NT2/D1 (cell line): Measurements from ENCODE around the gene KIT.

Experiments used
- DNase-seq: peaks from one replicate; pipeline ENCODE4 v3.0.0-alpha.2; 2011; ENCODE audit warnings: low read depth, low spot score
- H3K27me3 ChIP-seq: 2 replicates; pipeline ENCODE4 v1.6.0; 2011; ENCODE audit warnings: mild to moderate bottlenecking; ENCODE audit not compliant: insufficient read length, insufficient read depth
- H3K36me3 ChIP-seq: 2 replicates; pipeline ENCODE4 v1.6.1; 2011; ENCODE audit warnings: mild to moderate bottlenecking, low read length, mixed read lengths; ENCODE audit not compliant: insufficient read depth, insufficient read length
- H3K4me1 ChIP-seq: 2 replicates; pipeline ENCODE4 v1.5.1; 2011; ENCODE audit not compliant: insufficient read depth, insufficient read length
- H3K4me3 ChIP-seq: 2 replicates; pipeline ENCODE4 v1.5.1; 2011; ENCODE audit warnings: low read depth; ENCODE audit not compliant: insufficient read length
- H3K9ac ChIP-seq: 2 replicates; pipeline ENCODE4 v1.6.0; 2011; ENCODE audit warnings: low read depth; ENCODE audit not compliant: insufficient read length
- H3K9me3 ChIP-seq: 2 replicates; pipeline ENCODE4 v1.5.1; 2011; ENCODE audit warnings: mild to moderate bottlenecking, low read length; ENCODE audit not compliant: insufficient read depth
- SUZ12 ChIP-seq: IDR thresholded peaks from 2 replicates; pipeline ENCODE4 v1.6.1; 2011; ENCODE audit not compliant: insufficient read length, insufficient read depth; ENCODE audit errors: extremely low read depth
- YY1 ChIP-seq: IDR thresholded peaks from 2 replicates; pipeline ENCODE4 v1.6.1; 2011; ENCODE audit not compliant: insufficient read length, insufficient read depth
- ZNF274 ChIP-seq: IDR thresholded peaks from 2 replicates; pipeline ENCODE4 v1.6.1; 2011; ENCODE audit warnings: mild to moderate bottlenecking, low read depth, low read length

The KIT gene

DNA sequence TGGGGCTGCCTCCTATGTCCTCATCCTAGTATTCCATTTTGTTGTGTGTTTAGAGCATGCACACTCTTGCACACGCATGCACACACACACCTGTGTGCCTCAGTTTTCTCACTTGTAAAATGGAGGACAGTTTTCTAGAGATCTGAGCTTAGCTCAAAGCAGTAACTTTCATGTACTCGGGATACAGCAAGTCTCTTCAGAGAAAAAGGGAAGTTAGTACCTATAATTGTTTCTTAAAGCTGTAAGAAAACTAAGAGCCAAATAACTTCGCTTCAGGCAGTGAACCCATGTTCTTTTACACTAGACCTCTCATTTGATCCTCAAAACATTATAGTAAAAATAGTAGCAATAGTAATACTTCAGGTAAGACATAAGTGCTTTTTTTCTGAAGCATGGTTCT lies 49.6 kb downstream of the KIT start:
- Histone ChIP-seq H3K36me3 (peaks cover 2% of the 10 kb centered on the region), H3K9ac (no peak overlapping the region), H3K27me3 (no peaks in the 10 kb centered on the region), H3K9me3 (no peaks in the 10 kb centered on the region), H3K4me1 (no peaks in the 10 kb centered on the region), H3K4me3 (no peak overlapping the region)
- no peak for DNase-seq
- TF ChIP-seq ZNF274 = no peak
- TF ChIP-seq YY1 = no peak
- no peak for TF ChIP-seq SUZ12

DNA sequence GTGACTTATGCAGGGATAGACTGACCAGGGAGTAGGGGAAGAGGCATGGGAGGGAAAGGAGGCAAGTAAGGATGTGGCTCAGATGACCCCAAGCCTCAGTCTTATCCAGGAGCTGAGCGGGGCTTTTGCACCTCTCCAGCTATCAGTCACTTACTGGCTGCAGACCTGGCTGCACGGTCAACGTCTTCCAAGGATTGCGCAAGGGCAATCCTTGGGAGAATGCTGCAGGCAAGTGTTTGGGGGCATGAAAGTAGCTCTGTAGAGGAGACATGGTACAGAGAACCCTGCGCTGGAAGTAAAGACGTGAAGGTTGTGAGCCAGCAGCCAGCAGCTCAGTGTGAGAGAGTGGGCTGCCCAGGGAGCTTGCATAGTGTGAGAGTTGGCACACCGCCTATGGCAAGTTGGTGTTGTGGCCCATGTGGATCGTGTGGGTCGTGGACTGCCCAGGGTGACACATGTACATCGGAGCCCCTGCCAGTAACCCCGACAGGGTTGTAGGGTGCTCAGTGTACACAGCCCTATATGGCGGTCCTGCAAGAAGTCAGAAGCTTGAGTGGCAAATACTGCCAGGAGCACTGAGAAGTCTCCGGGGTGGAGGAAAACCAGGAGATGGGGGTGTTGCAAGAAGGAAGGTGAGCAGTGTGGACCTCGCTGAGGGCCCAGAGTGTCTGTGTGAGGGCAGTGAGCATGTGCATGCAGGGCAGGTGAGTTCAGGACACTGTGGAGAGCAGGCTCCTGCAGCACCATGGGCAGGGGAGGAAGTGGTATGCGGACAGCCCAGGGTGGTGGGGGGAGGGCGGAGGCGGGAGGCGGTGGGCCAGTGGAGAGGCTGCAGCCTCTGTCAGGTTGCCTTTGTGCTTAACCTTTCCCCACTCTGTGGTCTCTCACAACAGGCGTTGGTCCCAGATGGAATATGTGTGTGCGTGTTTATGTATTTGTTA lies 50.9 kb downstream of the KIT start:
- no peak for TF ChIP-seq SUZ12
- no peak for TF ChIP-seq ZNF274
- TF ChIP-seq YY1 = no peak
- no peaks in the 10 kb centered on the region for H3K4me1 ChIP-seq
- H3K27me3 ChIP-seq = no peaks in the 10 kb centered on the region
- H3K36me3 ChIP-seq = peaks cover 2% of the 10 kb centered on the region
- no peaks in the 10 kb centered on the region for H3K9me3 ChIP-seq
- DNase-seq = no peak
- no peak overlapping the region for H3K9ac ChIP-seq
- H3K4me3 ChIP-seq = no peak overlapping the region

DNA sequence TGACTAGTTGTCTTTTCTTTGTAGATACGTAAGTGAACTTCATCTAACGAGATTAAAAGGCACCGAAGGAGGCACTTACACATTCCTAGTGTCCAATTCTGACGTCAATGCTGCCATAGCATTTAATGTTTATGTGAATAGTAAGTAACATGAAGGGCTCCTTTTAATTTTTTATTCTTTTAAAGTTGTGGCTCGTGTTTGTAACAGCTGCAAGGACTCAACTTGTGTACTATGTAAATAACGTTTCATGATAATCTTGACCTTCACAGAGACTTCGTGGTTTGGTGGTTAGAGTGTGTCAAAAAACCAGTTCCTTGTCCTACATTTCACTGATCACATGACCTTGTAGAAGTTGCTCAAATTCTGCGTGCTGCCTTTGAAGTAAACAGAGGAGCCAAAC lies 51.6 kb downstream of the KIT start:
- no peaks in the 10 kb centered on the region for H3K27me3 ChIP-seq
- no peak overlapping the region for H3K9ac ChIP-seq
- DNase-seq = no peak
- peaks cover 2% of the 10 kb centered on the region for H3K36me3 ChIP-seq
- no peaks in the 10 kb centered on the region for H3K9me3 ChIP-seq
- TF ChIP-seq ZNF274 (no peak), SUZ12 (no peak), YY1 (no peak)
- no peak overlapping the region for H3K4me3 ChIP-seq
- H3K4me1 ChIP-seq = no peaks in the 10 kb centered on the region

DNA sequence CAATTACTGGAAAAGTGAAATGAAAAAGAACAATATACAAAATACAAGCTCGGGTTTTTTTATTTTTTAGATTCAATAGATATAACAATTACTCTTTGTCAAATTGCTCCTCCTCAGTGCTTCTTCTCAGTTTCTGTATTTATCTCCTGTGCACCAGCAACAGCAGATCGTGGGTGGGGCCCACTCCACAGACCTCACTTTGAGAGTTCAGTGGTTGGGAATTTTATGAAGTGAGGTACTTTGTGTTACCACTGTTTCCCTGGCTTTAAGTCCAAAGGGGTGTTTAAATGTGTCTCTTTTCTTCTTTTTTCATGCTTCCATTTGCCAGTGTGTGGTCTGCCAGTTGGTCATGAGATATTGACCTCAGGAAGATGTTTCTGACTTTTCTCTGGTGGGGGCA lies 54.4 kb downstream of the KIT start:
- H3K27me3 ChIP-seq = no peaks in the 10 kb centered on the region
- no peaks in the 10 kb centered on the region for H3K9me3 ChIP-seq
- no peaks in the 10 kb centered on the region for H3K4me1 ChIP-seq
- no peak overlapping the region for H3K4me3 ChIP-seq
- DNase-seq = no peak
- TF ChIP-seq YY1 (no peak), SUZ12 (no peak), ZNF274 (no peak)
- H3K36me3 ChIP-seq = peaks cover 2% of the 10 kb centered on the region
- H3K9ac ChIP-seq = no peak overlapping the region

DNA sequence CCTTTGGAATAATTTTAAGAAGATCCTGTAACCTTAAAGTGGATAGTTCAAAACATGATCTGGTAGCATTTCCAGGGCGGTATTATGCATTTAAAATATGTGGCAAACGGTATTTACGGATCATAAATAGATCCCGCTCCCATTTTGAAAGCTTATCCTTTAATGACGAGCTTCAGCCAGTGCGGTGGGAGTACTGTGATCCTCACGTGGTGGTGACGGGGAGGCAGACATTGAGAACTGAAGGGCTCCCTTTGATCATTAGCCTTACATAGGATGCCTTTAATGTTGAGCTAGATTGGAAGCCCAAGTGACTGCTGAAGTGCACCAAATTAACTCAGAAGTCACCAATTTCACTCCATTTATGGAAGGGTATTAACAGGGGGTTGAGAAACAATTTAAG lies 56.9 kb downstream of the KIT start:
- Histone ChIP-seq H3K4me1 (no peaks in the 10 kb centered on the region), H3K9ac (no peak overlapping the region), H3K4me3 (no peak overlapping the region), H3K9me3 (no peaks in the 10 kb centered on the region), H3K27me3 (no peaks in the 10 kb centered on the region), H3K36me3 (no peaks in the 10 kb centered on the region)
- TF ChIP-seq YY1 (no peak), SUZ12 (no peak), ZNF274 (no peak)
- no peak for DNase-seq

DNA sequence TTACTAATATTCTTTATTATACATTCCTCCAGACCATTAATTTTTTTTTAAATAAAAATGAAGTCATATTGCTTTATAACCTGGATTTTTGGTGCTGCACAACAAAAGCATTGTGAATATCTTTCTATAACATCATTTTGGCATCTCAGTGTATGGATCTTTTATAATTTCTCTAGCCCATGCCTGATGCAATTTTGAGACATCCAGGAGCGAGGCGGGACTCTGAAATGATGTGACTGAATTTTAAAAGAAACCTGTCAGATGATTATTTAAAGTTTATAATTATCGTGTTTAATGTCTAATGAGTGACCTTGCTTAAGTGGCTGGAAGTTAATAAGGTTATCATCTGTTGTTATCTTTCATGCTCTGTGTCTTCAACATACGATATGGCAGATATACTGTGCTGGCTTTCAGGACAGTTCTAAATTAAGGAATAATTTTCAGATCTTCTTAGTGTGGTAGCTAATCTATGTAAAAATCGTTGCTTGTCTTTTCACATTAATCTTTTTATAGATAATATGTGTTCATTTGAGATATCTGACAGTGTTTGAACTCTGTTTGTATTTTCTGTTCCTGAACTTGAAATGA lies 58.8 kb downstream of the KIT start:
- Histone ChIP-seq H3K4me1 (no peaks in the 10 kb centered on the region), H3K9ac (no peak overlapping the region), H3K27me3 (no peaks in the 10 kb centered on the region), H3K36me3 (no peaks in the 10 kb centered on the region), H3K4me3 (no peak overlapping the region), H3K9me3 (no peaks in the 10 kb centered on the region)
- no peak for DNase-seq
- TF ChIP-seq ZNF274 (no peak), SUZ12 (no peak), YY1 (no peak)

DNA sequence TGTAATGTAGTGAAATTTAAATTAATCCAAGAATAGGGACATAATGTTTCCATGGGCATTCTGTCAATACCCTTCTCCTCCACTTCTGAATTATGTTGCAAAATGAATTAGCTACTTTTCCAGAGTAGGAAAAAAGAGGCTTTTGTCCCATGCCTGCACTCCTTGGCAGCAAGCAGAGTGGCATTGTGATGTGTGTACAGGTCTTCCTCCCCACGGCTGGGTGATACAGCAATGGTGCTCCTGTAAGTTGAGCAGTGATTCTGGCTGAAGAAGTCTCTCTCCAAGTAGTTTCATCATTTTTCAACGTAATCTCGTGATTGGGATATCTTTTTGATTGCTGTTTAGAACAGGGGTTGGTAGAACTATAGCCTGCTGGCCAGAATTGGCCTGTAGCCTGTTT lies 59.9 kb downstream of the KIT start:
- Histone ChIP-seq H3K27me3 (no peaks in the 10 kb centered on the region), H3K4me3 (no peak overlapping the region), H3K9me3 (no peaks in the 10 kb centered on the region), H3K4me1 (no peaks in the 10 kb centered on the region), H3K36me3 (no peaks in the 10 kb centered on the region), H3K9ac (no peak overlapping the region)
- TF ChIP-seq SUZ12 = no peak
- no peak for TF ChIP-seq ZNF274
- no peak for TF ChIP-seq YY1
- DNase-seq = no peak
